IMR-90 (cell line): ENCODE data around the gene NDRG2. TPM values are rescaled to one million over a fixed set of nuclear protein-coding genes. Genes with fewer than 3 reads are reported as not detected.
A peak's percentile ranks its signal among the peaks of the same experiment; 100 is the strongest.

Experiments used
- ATAC-seq: fragments of 200-7000 bp; cut with Tn5 transposase; 2 replicates; pipeline ENCODE4 v1.9.1; 2020; ENCODE audit warnings: low read depth, mild to moderate bottlenecking, moderate library complexity
- Bru-seq: library from RNA; stranded (reverse); fragments of 400-500 nt; gene quantifications from one replicate; lab custom pipeline; 2021; lab: Mats Ljungman, UMichigan
- BruChase-seq, 2 experiments: library from RNA; stranded (reverse); fragments of 400-500 nt; gene quantifications; one replicate each; lab custom pipeline; 2021; lab: Mats Ljungman, UMichigan
- BruUV-seq: library from RNA; stranded (reverse); fragments of 400-500 nt; replicated peaks from 2 replicates; lab custom pipeline; 2021; lab: Mats Ljungman, UMichigan
- CTCF ChIA-PET: fragments of 300-600 bp; formaldehyde crosslinking; extraction: SDS; loops from one replicate; lab custom pipeline; 2021; ENCODE audit warnings: antibody characterized with exemption; lab: Yijun Ruan, JAX
- POLR2A ChIA-PET: fragments of 300-600 bp; sonication (Branson Sonifier 250); formaldehyde crosslinking; loops from one replicate; lab custom pipeline; 2022; ENCODE audit warnings: antibody characterized with exemption; ENCODE audit not compliant: unreplicated experiment; lab: Charles Lee
- DNase-seq: peaks from one replicate; pipeline ENCODE4 v3.0.0; 2013
- H2AFZ ChIP-seq: replicated peaks from 2 replicates; pipeline ENCODE3; 2013; ENCODE audit warnings: low read length, mild to moderate bottlenecking; ENCODE audit not compliant: poor library complexity
- H2AK5ac ChIP-seq: 2 replicates; pipeline ENCODE4 v1.6.1; 2013; ENCODE audit warnings: low read depth, low read length, inconsistent platforms
- H2AK9ac ChIP-seq: replicated peaks from 2 replicates; pipeline ENCODE3; 2013; ENCODE audit warnings: mild to moderate bottlenecking, low read depth, low read length, moderate library complexity; ENCODE audit not compliant: poor library complexity
- H2BK120ac ChIP-seq: 2 replicates; pipeline ENCODE4 v1.6.1; 2013; ENCODE audit warnings: low read depth, low read length, inconsistent platforms
- H2BK15ac ChIP-seq: 3 replicates; pipeline ENCODE4 v1.6.1; 2013; ENCODE audit warnings: low read depth, low read length, inconsistent platforms
- H2BK20ac ChIP-seq: 2 replicates; pipeline ENCODE4 v1.6.1; 2013; ENCODE audit warnings: low read depth, mild to moderate bottlenecking, inconsistent platforms, low read length, moderate library complexity
- H2BK5ac ChIP-seq: 2 replicates; pipeline ENCODE4 v1.6.1; 2013; ENCODE audit warnings: mild to moderate bottlenecking, low read depth, low read length, inconsistent platforms; ENCODE audit not compliant: poor library complexity, severe bottlenecking
- H3K14ac ChIP-seq: replicated peaks from 2 replicates; pipeline ENCODE4 v1.6.1; 2013; ENCODE audit warnings: low read depth, low read length, inconsistent platforms
- H3K18ac ChIP-seq: 2 replicates; pipeline ENCODE4 v1.6.1; 2013; ENCODE audit warnings: low read depth, low read length, control low read depth
- H3K23ac ChIP-seq: 2 replicates; pipeline ENCODE4 v1.6.1; 2013; ENCODE audit warnings: low read depth, low read length, inconsistent platforms
- H3K27ac ChIP-seq: 2 replicates; pipeline ENCODE4 v1.5.1; 2013; ENCODE audit warnings: mild to moderate bottlenecking, control low read depth, low read length; ENCODE audit not compliant: insufficient read depth
- H3K27me3 ChIP-seq: 2 replicates; pipeline ENCODE4 v1.6.1; 2013; ENCODE audit warnings: low read length; ENCODE audit not compliant: control insufficient read depth, insufficient read depth
- H3K36me3 ChIP-seq: 2 replicates; pipeline ENCODE4 v1.6.1; 2013; ENCODE audit warnings: low read length, mixed read lengths; ENCODE audit not compliant: control insufficient read depth, insufficient read depth
- H3K4ac ChIP-seq: 2 replicates; pipeline ENCODE4 v1.6.1; 2013; ENCODE audit warnings: low read depth, low read length, inconsistent platforms
- H3K4me1 ChIP-seq: 2 replicates; pipeline ENCODE4 v1.6.1; 2013; ENCODE audit warnings: low read length, mixed read lengths; ENCODE audit not compliant: control insufficient read depth, insufficient read depth
- H3K4me2 ChIP-seq: 2 replicates; pipeline ENCODE4 v1.6.1; 2013; ENCODE audit warnings: low read depth, mild to moderate bottlenecking, control low read depth, low read length, moderate library complexity
- H3K4me3 ChIP-seq: 2 replicates; pipeline ENCODE4 v1.5.1; 2013; ENCODE audit warnings: low read depth, mild to moderate bottlenecking, control low read depth, low read length, moderate library complexity; ENCODE audit not compliant: insufficient read depth
- H3K56ac ChIP-seq: 2 replicates; pipeline ENCODE4 v1.6.1; 2013; ENCODE audit warnings: low read length, inconsistent platforms; ENCODE audit not compliant: insufficient read depth; ENCODE audit errors: extremely low read depth
- H3K79me1 ChIP-seq, 2 experiments: 2 replicates each; pipeline ENCODE4 v1.6.1; 2013; ENCODE audit warnings: low read length in 2 of 2, inconsistent platforms in 1 of 2, low read depth in 1 of 2
- H3K9ac ChIP-seq: 2 replicates; pipeline ENCODE4 v1.6.1; 2013; ENCODE audit warnings: low read depth, low read length, control low read depth
- H3K9me1 ChIP-seq: 2 replicates; pipeline ENCODE4 v1.6.1; 2013; ENCODE audit warnings: low read length, inconsistent platforms; ENCODE audit not compliant: insufficient read depth
- H3K9me3 ChIP-seq: 2 replicates; pipeline ENCODE4 v1.6.1; 2013; ENCODE audit warnings: low read length; ENCODE audit not compliant: control insufficient read depth, insufficient read depth
- H4K20me1 ChIP-seq: 2 replicates; pipeline ENCODE4 v1.6.1; 2013; ENCODE audit warnings: low read length, inconsistent platforms; ENCODE audit not compliant: insufficient read depth
- H4K5ac ChIP-seq: 2 replicates; pipeline ENCODE4 v1.6.1; 2013; ENCODE audit warnings: mild to moderate bottlenecking, low read depth, low read length, control low read depth
- H4K8ac ChIP-seq, 2 experiments: 2 replicates each; pipeline ENCODE4 v1.6.1; 2013; ENCODE audit warnings: low read depth in 2 of 2, low read length in 2 of 2, control low read depth in 1 of 2, inconsistent platforms in 1 of 2
- H4K91ac ChIP-seq: 2 replicates; pipeline ENCODE4 v1.6.1; 2013; ENCODE audit warnings: low read depth, low read length, inconsistent platforms; ENCODE audit not compliant: insufficient read depth
- CEBPB ChIP-seq: IDR thresholded peaks from 2 replicates; pipeline ENCODE4 v1.6.1; 2012; ENCODE audit warnings: low read depth, low read length, improper control_type of control experiment
- CHD1 ChIP-seq: IDR thresholded peaks from 2 replicates; pipeline ENCODE4 v1.6.1; 2012; ENCODE audit warnings: low read depth, low read length, improper control_type of control experiment
- ELK1 ChIP-seq: fragments of 150-350 bp; IDR thresholded peaks from 2 replicates; pipeline ENCODE4 v1.6.1; 2016; ENCODE audit warnings: low read depth, mild to moderate bottlenecking, low read length, moderate library complexity, borderline replicate concordance
- FOS ChIP-seq: fragments of 150-350 bp; IDR thresholded peaks from 2 replicates; pipeline ENCODE4 v1.6.1; 2016; ENCODE audit warnings: low read depth, low read length
- MAFK ChIP-seq: IDR thresholded peaks from 2 replicates; pipeline ENCODE4 v1.6.1; 2012; ENCODE audit warnings: low read depth, low read length, improper control_type of control experiment
- MAZ ChIP-seq: IDR thresholded peaks from 2 replicates; pipeline ENCODE4 v1.6.1; 2012; ENCODE audit warnings: low read depth, mild to moderate bottlenecking, low read length, improper control_type of control experiment, moderate library complexity, borderline replicate concordance
- MXI1 ChIP-seq: IDR thresholded peaks from 2 replicates; pipeline ENCODE4 v1.6.1; 2012; ENCODE audit warnings: low read depth, mild to moderate bottlenecking, low read length, moderate library complexity, borderline replicate concordance
- NFE2L2 ChIP-seq: fragments of 150-350 bp; IDR thresholded peaks from 2 replicates; pipeline ENCODE4 v1.6.1; 2016; ENCODE audit warnings: low read depth, mild to moderate bottlenecking, low read length
- POLR2A ChIP-seq: IDR thresholded peaks from 2 replicates; pipeline ENCODE4 v1.6.1; 2012; ENCODE audit warnings: mild to moderate bottlenecking, low read depth, low read length
- RAD21 ChIP-seq: IDR thresholded peaks from 2 replicates; pipeline ENCODE4 v1.6.1; 2012; ENCODE audit warnings: low read length, improper control_type of control experiment
- RCOR1 ChIP-seq: IDR thresholded peaks from 2 replicates; pipeline ENCODE4 v1.6.1; 2012; ENCODE audit warnings: mild to moderate bottlenecking, low read length, improper control_type of control experiment; ENCODE audit not compliant: insufficient replicate concordance
- RFX5 ChIP-seq: IDR thresholded peaks from 2 replicates; pipeline ENCODE4 v1.8.0; 2012; ENCODE audit warnings: low read depth, mild to moderate bottlenecking, low read length, moderate library complexity
- SMC3 ChIP-seq: fragments of 150-350 bp; IDR thresholded peaks from 2 replicates; pipeline ENCODE4 v1.6.1; 2016; ENCODE audit warnings: low read depth, mild to moderate bottlenecking, antibody characterized with exemption, low read length, moderate library complexity
- USF2 ChIP-seq: fragments of 150-350 bp; IDR thresholded peaks from 2 replicates; pipeline ENCODE4 v1.6.1; 2017; ENCODE audit warnings: mild to moderate bottlenecking, antibody characterized with exemption, low read length, low read depth
- WGBS, 2 experiments: methylation state at CpG; one replicate each; pipeline versions ENCODE4 v1.1.5 to v1.1.7; 2013; ENCODE audit warnings: missing lambda C conversion rate in 2 of 2; ENCODE audit not compliant: insufficient read length in 1 of 2; ENCODE audit errors: extremely low coverage in 2 of 2; 5-methylcytosine and 5-hydroxymethylcytosine counted together
- dilution Hi-C: fragments of 300-500 bp; cut with HindIII; formaldehyde crosslinking; loops from one replicate; pipeline ENCODE4 v1.14.3; 2018; ENCODE audit warnings: low sequenced_read_pairs; ENCODE audit not compliant: unreplicated experiment
- in situ Hi-C: fragments of 300-500 bp; cut with MboI; formaldehyde crosslinking; loops from 3 replicates; pipeline ENCODE4 v1.14.3; 2019; ENCODE audit warnings: low sequenced_read_pairs, inconsistent platforms, mixed read lengths
- intact Hi-C: fragments of 100-400 bp; cut with micrococcal nuclease; formaldehyde crosslinking; loops from 2 replicates; pipeline ENCODE4 v1.10.0; 2022
- long read RNA-seq: library from polyadenylated mRNA; unstranded; transcript quantifications from one replicate; pipeline ENCODE4 v2.0.0, GENCODE V29; 2021; ENCODE audit not compliant: unreplicated experiment
- polyA plus RNA-seq, 3 experiments: library from polyadenylated mRNA; depleted of rRNA; stranded (reverse); fragments of >200 nt; gene quantifications; 2 replicates each; pipeline ENCODE4 v1.2.3, GENCODE V29; 2012; ENCODE audit warnings: low replicate concordance in 1 of 3
- total RNA-seq: library from RNA; depleted of rRNA; stranded (reverse); fragments of >200 nt; gene quantifications from 2 replicates; pipeline ENCODE4 v1.2.3, GENCODE V29; 2012; rRNA removed

NDRG2 gene
- total RNA-seq, result 0.36 and 0.56 TPM in 2 replicates
- 1.2 and 1.5 TPM in 2 replicates for polyA plus RNA-seq (2012; rRNA removed)
- polyA plus RNA-seq (2012; cell fraction: cytosol; rRNA removed), result 0.63 and 1.0 TPM in 2 replicates
- 2.1 and 2.8 TPM in 2 replicates for polyA plus RNA-seq (2012; cell fraction: nucleus; rRNA removed; ENCODE audit: low replicate concordance)
- Bru-seq, nascent RNA, result percentile 22 among the genes with signal in this experiment
- percentile 26 among the genes with signal in this experiment for BruChase-seq, experiment 1, labeled RNA remaining after a 6-hour chase
- percentile 33 among the genes with signal in this experiment for BruChase-seq, experiment 2, labeled RNA remaining after a 2-hour chase
- long read RNA-seq, result 0 reads

- H3K4me1 ChIP-seq, result no peaks in the 10 kb centered on the region
- H3K27ac ChIP-seq, result no peak within 1 kb of the TSS
- in situ Hi-C loops (no loop called here), dilution Hi-C loops (no loop called here), intact Hi-C loops (no loop called here)
- no peaks in the 10 kb centered on the region for H4K20me1 ChIP-seq
- H4K91ac ChIP-seq, result no peak within 1 kb of the TSS
- DNase-seq, result no peak
- BruUV-seq, result no TSS peak
- peak within 1 kb of the TSS; percentile 87 for H2AFZ ChIP-seq
- peak within 1 kb of the TSS; percentile 68 for H3K4me2 ChIP-seq
- no peaks in the 10 kb centered on the region for H3K9me3 ChIP-seq
- H3K79me1 ChIP-seq, result no peaks in the 10 kb centered on the region
- no peak within 1 kb of the TSS for H4K8ac ChIP-seq
- H3K23ac ChIP-seq, result no peak within 1 kb of the TSS
- no peak within 1 kb of the TSS for H2AK5ac ChIP-seq
- H3K18ac ChIP-seq, result no peak within 1 kb of the TSS
- H3K56ac ChIP-seq, result no peak within 1 kb of the TSS
- H2AK9ac ChIP-seq, result peak within 1 kb of the TSS; percentile 75
- peak within 1 kb of the TSS; percentile 6; the same call in 1 of the 2 replicates for H3K9ac ChIP-seq
- no peak within 1 kb of the TSS; the same call in 2 of the 3 replicates for H2BK15ac ChIP-seq
- H4K5ac ChIP-seq, result no peak within 1 kb of the TSS
- no peak within 1 kb of the TSS for H2BK20ac ChIP-seq
- H3K36me3 ChIP-seq, result no peaks in the 10 kb centered on the region
- H2BK120ac ChIP-seq, result no peak within 1 kb of the TSS
- H3K4ac ChIP-seq, result no peak within 1 kb of the TSS
- peaks cover 62% of the 10 kb centered on the region for H3K27me3 ChIP-seq
- 1% methylated on average over 11 of the region's 72 CpGs; no CpG with 5 or more reads in 1 of the 2 experiments for WGBS, 2 experiments
- ChIA-PET CTCF (interaction anchor here (0.6 kb wide), 1 partner anchor 10 kb away, joined by 3 read pairs; no protein-coding TSS in a partner anchor), POLR2A (interaction anchor here (0.6 kb wide), 1 partner anchor 71 kb away, joined by 3 read pairs; no protein-coding TSS in a partner anchor)
- no peaks in the 10 kb centered on the region for H3K9me1 ChIP-seq
- ATAC-seq, result peak; percentile 70
- no peak within 1 kb of the TSS for H2BK5ac ChIP-seq
- H3K4me3 ChIP-seq, result peak within 1 kb of the TSS; percentile 36
- no peak within 1 kb of the TSS for H3K14ac ChIP-seq
- TF ChIP-seq MXI1, result no peak
- TF ChIP-seq RFX5, result no peak
- no peak for TF ChIP-seq POLR2A
- no peak for TF ChIP-seq SMC3
- TF ChIP-seq ELK1, result no peak
- no peak for TF ChIP-seq CHD1
- no peak for TF ChIP-seq CEBPB
- no peak for TF ChIP-seq USF2
- no peak for TF ChIP-seq NFE2L2
- TF ChIP-seq MAZ, result no peak
- no peak for TF ChIP-seq MAFK
- TF ChIP-seq RAD21, result no peak
- TF ChIP-seq RCOR1, result no peak
- no peak for TF ChIP-seq FOS
Measured at GRCh38 chr14:21024585-21025370, at the start of gene NDRG2. TSS of gene NDRG2 (minus strand) at chr14:21025061. CDS start at chr14:21023315, 1,746 bp downstream.
